ENCODE data around the gene USF1.
"Not testable (repeated sequence)": the region's sequence is repeated elsewhere in the genome, so short reads cannot be mapped to it uniquely, and the experiment has no call there.

Gene USF1

DNA sequence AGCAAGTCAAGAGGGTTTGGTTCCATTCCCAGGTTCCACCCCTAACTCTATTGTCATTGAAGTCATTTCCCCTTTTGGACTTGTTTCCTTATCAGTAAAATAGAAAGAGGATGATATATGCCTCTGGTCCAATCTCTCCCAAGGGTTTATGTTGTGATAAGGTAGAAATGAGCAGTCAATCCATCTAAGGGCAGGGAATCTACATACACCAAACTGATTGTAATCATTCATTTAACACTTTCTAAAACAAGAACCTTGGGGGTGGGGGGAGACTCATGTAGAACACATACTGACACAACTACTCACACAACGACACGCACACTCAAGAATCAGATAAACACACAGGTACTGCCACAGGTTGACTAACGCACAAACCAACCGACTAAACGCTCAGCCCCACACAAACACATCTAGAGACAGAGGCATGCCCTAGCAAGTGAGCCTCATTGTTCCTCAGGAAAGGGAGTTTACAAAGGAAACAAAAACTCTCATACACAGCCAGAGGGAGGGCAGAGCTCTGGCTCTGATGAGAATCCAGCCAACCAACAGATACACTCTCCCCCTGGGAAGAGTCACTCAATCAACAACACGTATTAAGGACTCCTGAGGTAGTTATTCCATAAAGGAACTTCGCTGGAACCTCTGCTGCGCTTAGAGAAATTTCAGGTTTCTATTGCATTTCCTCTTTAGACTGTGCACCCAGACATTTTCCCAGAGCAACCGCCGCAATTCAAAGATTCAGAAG, 25.9 kb downstream of the USF1 start:
- no peak for DNase-seq

DNA sequence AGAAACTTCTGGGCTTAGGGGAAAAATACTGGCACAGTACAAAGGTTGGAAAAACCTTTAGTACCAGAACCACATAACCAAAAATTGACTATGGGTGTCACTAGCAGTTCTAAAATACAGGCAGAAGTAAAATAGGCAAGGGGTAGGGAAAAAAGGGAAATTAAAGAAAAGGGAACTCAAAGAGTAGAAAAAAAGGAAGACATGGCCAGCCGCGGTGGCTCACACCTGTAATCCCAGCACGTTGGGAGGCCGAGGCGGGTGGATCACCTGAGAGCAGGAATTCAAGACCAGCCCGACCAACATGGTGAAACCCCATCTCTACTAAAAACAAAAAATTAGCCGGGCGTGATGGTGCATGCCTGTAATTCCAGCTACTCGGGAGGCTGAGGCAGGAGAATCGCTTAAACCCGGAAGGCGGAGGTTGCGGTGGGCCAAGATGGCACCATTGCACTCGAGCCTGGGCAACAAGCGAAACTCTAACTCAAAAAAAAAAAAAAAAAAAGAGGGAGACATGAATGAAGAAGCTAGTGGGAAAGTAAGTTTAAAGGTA, 26.6 kb downstream of the USF1 start:
- not testable (repeated sequence) for DNase-seq

DNA sequence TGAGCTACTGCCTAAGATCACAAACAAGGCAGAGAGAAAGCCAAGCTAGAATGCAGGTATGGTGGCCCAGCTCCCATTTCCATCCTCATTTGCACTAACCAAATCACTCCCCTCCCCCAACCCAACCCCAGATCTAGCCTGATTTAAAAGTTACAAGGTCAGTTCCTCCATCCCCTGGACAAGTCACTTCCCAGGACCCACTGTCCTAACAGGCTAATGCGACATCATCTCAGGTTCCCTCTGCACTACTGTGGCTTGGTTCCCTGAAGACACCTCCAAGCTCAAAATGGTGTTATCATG, 27.2 kb downstream of the USF1 start:
- no peak for DNase-seq

DNA sequence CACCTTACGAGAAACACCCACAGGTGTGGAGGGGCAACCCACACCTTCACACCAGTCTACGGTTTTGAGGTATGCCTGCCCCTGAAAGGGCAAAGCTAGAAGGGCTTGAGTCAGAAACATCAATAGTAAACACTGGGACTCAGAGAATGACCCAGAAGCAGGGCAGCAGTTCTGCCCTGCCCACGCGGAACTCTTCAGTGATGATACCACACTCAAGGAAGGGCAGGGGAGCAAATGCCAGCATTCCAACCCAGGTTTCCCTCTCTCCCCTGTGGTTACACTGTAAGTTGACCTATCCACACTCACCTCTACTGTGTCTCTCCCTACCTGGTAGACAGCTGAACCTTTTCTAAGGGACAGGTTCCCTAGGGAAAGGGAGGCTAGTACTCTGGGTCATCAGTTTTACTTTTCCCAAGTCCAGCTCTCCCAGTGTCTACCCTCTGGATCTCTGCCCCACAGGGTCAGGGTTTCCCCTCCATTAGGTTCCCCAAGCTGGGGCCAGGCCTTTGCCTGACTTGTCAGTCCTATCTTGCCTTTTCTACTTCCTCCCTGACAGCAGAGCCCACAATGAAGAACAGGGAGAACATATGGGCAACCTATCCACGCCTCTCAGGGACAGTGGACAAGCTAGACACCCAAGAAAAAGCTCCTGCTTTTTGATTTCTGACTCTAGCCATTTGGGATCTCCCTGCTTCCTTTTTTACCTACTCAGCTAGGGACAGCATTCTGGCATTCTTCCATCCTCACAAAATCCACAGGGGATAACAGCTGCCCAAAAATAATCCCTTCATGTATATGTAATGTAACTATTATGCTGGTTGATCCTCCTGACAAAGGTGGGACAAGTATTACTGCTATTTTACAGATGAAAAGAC, 27.8 kb downstream of the USF1 start:
- no peak for DNase-seq

DNA sequence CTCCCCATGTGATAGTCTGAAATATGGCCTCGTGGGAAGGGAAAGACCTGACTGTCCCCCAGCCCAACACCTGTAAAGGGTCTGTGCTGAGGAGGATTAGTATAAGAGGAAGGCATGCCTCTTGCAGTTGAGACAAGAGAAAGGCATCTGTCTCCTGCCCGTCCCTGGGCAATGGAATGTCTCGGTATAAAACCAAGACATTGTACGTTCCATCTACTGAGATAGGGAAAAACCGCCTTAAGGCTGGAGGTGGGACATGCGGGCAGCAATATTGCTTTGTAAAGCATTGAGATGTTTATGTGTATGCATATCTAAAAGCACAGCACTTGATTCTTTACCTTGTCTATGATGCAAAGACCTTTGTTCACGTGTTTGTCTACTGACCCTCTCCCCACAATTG, 28.6 kb downstream of the USF1 start:
- not testable (repeated sequence) for DNase-seq

DNA sequence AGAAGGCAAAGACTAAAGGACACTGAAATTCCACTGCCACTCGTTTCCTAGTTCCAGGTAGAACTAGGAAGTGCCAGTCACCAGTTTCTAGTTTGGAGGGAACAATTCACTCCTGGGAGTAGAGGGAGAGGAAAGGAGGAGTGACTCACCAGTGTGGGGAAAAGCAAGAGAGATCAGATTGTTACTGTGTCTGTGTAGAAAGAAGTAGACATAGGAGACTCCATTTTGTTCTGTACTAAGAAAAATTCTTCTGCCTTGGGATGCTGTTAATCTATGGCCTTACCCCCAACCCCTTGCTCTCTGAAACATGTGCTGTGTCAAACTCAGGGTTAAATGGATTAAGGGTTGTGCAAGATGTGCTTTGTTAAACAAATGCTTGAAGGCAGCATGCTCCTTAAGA, 29.1 kb downstream of the USF1 start:
- not testable (repeated sequence) for DNase-seq

DNA sequence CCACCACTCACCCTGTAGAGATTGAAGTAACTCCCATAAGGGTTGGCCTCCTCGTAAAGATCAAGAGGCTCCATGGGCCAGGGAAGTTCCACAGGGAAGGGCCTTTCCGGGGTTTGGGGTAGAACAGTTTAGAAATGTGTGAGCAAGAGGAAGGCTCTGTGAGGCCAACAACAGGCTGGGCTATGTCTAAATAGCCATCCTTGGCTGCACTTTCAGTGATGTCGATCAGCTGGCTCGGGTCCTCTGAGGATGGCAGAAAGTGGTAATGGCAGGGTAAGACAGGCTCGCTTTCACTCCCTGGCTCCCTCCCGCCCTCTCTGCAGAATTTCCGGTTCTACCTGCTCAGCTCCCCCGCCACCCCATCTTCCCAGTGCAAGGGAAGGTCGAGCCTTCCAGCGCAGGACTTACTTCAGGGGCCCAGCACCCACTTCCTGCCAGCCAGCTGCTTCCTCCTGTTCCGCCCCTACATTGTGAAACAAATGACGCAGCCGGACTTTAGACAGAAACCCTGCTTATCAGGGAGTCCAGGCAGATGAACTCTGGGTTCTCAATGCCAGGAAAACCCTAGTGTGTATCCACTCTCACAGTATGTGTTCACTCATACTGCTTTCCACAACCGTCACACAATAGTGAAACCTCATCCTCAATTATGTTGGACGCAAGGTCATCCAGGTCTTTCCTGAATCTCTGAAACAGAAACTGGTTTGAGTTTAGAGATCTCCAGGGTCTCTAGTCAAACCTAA, 32.1 kb downstream of the USF1 start:
- peak in 37 of 58 donors; percentile 2 to 49 (median 15) for DNase-seq

DNA sequence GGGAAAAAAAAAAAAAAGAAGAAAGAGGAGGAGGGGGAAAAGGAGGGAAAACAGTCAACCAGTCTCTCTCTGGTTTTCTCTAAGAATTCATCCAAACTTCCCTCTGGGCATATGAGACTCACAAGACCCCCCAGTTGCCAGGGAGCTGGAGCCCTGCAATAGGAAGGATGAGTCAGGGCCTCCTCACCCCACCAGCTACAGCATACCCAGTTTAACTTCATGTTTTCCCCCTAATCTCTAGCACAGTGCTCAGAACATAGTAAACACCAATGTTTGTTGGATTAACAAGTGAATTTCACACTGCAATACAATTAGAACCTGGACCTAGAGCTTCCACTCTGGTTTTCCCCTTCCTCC, 32.7 kb downstream of the USF1 start:
- no peak for DNase-seq

DNA sequence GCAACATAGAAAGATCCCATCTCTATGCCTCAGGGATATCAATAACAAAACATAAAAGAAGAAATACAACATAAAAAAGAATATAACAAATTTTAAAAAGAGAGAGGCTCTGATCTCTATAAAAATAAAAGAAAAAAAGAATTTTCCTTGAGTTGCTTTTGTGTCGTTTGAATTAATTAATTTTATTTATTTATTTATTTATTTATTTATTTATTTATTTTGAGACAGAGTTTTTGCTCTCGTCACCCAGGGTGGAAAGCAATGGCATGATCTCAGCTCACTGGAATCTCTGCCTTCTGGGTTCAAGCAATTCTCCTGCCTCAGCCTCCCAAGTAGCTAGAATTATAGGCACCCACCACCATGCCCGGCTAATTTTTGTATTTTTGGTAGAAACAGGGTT, 33.4 kb downstream of the USF1 start:
- DNase-seq = no peak

DNA sequence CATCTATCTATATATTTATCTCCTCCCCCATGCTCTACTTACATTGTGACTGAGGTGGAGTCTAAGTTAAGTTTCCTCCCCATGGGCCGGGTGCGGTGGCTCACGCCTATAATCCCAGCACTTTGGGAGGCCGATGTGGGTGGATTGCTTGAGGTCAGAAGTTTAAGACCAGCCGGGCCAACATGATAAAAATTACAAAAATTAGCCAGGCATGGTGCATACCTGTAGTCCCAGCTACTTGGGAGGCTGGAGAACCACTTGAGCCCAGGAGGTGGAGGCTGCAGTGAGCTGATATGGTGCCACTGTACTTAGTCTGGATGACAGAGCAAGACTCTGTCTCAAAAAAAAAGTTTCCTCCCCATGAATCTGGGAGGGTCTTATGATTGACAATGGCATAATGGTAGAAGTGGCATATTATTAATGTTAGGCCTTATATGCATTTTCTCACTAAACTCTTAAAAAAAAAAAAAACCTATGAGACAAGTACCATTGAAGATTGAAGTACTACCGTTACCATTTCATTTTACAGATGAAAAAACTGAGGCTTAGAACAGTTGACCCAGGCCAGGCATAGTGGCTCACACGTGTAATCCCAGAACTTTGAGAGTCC, 36.1 kb downstream of the USF1 start:
- DNase-seq = no peak

DNA sequence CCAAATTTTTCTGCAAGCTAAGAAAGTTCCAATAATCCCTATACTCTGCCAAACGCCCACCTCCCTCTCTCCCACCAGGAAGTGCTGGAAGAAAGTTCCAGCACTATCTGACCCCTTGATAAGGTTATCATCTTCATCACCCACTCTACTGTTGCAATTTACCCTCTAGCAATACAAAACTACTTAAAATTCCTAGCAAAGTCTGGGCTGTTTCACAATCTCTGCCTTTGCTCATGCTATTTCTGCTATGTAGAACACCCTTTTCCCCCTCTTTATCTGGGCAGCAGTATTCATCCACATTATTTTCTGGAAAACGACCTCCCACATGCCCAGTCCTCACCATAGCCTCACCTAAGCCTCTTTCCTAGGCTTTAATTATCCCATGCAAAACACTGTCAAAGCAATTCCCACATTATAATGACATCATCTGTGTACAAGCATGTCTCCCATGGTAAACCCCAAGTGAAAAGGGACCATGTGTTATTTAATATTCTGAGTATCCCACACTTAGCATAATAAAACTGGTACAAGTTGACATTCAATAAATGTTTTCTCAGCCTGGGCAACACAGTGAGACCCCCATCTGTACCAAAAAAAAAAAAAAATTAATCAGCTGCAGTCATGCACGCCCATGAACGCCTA, 36.8 kb downstream of the USF1 start:
- DNase-seq = no peak

DNA sequence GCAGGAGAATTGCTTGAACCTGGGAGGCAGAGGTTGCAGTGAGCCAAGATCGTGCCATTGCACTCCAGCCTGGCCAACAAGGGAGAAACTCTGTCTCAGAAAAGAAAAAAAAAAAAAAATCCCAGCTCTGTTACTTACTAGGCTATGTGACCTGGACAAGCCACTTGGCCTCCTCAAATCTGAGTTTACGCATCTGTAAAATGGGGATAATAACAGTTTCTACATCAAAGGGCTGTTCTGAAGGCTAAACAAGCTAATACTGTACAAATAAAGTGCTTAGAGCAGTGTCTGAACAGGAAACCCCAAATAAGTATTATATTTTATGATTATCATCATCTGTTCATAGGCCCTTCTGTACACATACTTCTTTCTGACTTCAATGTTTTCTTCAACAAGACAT, 38.4 kb downstream of the USF1 start:
- no peak for DNase-seq

DNA sequence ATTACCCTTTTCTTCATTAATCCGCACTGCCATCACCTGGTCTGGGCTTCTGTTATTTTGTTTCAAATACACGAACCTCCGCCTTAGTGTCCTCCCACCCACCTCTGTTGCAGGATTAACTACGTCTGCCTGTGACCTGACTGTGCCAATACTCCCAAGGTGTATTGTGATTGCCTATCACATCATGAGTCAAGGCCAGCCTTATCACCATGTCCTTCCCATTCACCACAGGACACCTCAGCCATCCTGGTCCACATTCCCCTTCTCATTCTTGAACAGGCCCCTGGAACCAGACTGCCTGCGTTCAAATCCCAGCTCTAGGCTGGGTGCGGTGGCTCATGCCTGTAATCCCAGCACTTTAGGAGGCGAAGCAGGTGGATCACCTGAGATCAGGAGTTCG, 39.2 kb downstream of the USF1 start:
- no peak for DNase-seq

DNA sequence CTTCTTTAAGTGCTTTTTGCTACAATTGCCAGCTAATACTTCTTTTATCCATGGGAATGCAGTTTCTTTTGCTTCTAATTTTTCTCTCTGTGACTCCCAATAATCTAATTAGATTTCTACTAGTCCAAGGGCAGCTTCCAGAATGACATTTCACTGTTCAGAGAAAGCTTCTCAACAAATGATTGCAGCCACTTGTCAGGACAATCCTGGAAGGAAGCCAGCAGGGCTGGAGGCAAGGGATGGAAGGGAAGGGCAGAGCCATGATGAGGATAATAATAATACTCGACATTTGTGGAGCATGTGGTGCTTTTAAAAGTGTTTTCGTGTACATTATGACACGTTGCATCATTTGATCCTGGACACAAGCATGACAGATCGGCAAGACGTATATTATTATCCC, 44.3 kb downstream of the USF1 start:
- DNase-seq = no peak

DNA sequence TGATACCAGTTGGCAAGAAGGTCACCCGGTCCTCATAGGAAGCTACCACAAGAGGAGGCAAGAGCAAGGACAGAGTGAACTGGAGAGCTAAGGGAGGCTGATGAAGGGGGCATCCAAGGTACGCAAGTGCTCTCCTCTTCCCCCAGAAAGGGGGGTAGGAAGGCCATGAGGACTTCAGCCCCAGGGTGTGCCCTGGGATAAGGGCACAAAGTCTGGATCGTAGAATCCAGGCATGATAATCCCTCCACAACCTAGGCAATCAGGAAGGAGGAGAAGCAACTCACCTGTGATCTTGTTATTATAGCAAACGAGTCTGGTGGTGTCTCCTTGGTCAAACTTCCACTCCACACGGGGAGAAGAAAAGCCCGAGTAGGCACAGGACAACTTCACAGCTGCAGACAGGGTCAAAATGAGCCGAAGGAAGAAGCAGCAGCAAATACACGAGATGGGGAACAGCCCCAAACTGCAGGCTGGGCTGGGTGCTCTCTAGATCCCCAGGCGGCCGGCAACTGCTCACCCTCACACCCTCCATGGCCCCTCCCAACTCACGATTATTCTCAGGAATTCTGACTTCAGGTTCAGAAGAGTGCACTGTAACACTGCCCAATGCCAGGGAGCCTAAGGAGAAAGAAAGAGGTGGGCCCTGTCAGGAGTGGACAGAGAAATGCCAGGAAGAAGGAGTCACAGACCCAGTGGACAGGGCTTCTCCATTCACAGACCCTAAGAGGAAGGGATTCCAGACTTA, 44.9 kb downstream of the USF1 start:
- no peak for DNase-seq

DNA sequence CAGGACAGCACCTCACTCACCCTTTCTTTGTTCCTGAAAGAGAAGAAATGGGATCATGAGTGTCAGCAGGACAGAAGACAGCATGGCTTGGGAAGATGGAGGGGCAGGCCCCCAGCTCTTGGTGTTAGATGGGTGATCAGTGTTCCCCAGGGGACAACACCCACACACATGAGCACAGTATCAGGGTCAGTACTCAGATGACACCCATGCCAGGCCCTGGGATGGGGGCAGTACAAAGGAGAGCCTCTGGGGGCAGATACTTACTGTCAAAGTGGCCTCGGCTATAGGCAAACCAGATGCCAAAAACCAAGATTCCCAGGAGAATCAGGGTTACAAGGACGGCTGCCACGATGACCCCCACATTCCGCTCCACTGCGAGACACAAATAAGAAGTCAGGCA, 46.4 kb downstream of the USF1 start:
- no peak for DNase-seq

DNA sequence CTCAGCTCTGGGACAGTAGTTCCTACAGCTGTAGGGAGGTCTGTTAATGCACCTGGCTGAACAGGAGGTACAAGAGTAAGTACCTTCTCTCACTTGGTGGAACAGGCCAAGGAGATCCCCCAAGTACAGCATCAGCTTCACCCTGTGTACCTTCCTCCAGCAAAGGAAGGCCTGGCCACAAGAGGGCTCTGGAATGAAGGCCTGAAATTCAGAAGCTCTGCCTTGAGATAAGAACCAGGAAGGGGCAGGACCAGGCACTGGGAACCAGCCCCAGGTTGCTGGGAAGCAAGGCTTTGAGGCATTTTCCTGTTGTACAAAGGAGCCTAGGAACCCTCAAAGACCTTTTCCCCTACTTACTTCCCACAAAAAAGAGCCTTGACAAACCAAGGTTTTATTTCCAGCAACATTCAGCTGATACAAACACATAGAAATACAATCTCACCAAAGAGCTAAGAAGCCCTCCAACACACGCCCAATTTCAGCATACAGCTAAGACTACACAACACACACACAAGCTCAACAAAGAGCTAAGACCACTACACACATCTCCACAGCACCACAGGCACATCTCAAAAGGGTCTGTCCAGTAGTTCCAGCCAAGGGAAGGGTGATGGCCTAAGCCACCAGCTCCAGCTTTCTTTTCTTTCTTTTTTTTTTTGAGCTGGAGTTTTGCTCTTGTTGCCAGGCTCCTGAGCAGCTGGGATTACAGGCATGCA, 48.3 kb downstream of the USF1 start:
- DNase-seq = peak in 33 of 58 donors; percentile 2 to 54 (median 19)

DNA sequence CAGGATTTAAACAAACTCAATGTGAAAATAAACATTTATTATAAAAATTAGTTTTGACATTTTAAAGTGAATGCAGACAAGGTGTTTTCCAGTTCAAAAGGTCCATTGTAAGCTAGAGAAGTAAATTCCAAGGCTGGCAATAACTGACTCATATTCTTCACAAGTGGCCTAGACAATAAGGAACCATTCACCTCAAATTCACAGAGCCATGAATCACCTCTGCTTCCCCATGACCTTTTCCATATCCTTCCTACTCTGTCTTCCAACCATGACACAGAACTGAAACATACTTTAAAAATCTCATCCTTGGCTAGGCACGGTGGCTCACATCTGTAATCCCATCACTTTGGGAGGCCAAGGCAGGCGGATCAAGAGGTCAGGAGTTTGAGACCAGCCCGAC, 49.6 kb downstream of the USF1 start:
- no peak for DNase-seq

DNA sequence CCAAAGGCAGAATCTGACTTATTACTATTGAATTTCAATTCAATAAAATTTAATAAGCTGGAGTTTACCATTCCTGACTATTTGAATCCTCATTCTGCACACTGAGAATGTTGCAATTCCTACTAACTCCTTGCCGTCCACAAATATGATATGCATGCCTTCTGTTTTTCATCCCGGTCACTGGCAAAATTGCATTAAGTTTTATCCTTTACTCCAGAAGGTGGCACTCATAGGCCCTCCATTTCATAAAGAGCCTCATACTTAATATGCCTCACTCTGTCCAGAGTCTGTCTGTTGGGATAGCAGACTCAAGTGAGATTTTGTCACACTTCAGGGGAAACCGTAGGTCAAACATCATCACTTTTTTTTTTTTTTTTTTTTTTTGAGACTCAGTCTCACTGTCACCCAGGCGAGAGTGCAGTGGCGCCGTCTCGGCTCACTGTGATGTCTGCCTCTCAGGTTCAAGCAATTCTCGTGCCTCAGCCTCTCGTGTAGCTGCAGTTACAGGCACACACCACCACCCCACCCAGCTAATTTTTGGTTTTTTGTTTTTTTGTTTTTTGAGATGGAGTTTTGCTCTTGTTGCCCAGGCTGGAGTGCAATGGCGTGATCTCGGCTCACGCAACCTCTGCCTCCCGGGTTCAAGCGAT, 52.1 kb downstream of the USF1 start:
- DNase-seq = no peak
